Breast epithelium (tissue), 3 donors: Measurements from ENCODE around the gene FMNL2.

Experiments
- CTCF ChIP-seq, 3 donors: fragments of 450-650 bp; IDR thresholded peaks; one replicate each; pipeline ENCODE4 v1.5.1; 2016 to 2017; ENCODE audit warnings: antibody characterized with exemption in 3 of 3, mild to moderate bottlenecking in 3 of 3, moderate library complexity in 3 of 3
- POLR2A ChIP-seq: fragments of 450-650 bp; IDR thresholded peaks from one replicate; pipeline ENCODE4 v1.6.1; 2016; ENCODE audit warnings: antibody characterized with exemption, mild to moderate bottlenecking, moderate library complexity

- TF ChIP-seq POLR2A (no peak), CTCF (IDR thresholded peaks at IDR 0.05) (no peak)
Observed at GRCh38 chr2:152408254-152408653, 73.3 kb downstream of the FMNL2 start.
